Nephron (organoid): Measurements from ENCODE around the gene FBXO21.

Experiments used
- H3K27ac Mint-ChIP-seq, 3 experiments: 2 replicates each; pipeline ENCODE4 v1.8.0; 2020; ENCODE audit warnings: mixed read lengths in 3 of 3, mild to moderate bottlenecking in 2 of 3, moderate library complexity in 1 of 3
- H3K27me3 Mint-ChIP-seq: 2 replicates; pipeline ENCODE4 v1.8.0; 2021; ENCODE audit warnings: low read depth, mild to moderate bottlenecking, moderate library complexity, mixed read lengths
- H3K36me3 Mint-ChIP-seq: 2 replicates; pipeline ENCODE4 v1.8.0; 2020; ENCODE audit warnings: low read depth, mixed read lengths
- H3K4me1 Mint-ChIP-seq: 2 replicates; pipeline ENCODE4 v1.8.0; 2020; ENCODE audit warnings: mixed read lengths
- H3K4me3 Mint-ChIP-seq, 3 experiments: 2 replicates each; pipeline ENCODE4 v1.8.0; 2020; ENCODE audit warnings: mild to moderate bottlenecking in 3 of 3, mixed read lengths in 3 of 3, moderate library complexity in 2 of 3
- H3K9me3 Mint-ChIP-seq: 2 replicates; pipeline ENCODE4 v1.8.0; 2020; ENCODE audit warnings: mixed read lengths
- TF ChIP-seq, protein P1 (sequence below), 3 experiments: fragments of 200-600 bp; sonication (generic); IDR thresholded peaks; one replicate each; pipeline ENCODE4 v1.5.0; 2021; ENCODE audit warnings: antibody characterized with exemption in 3 of 3; ENCODE audit not compliant: unreplicated experiment in 3 of 3

FBXO21 gene

DNA sequence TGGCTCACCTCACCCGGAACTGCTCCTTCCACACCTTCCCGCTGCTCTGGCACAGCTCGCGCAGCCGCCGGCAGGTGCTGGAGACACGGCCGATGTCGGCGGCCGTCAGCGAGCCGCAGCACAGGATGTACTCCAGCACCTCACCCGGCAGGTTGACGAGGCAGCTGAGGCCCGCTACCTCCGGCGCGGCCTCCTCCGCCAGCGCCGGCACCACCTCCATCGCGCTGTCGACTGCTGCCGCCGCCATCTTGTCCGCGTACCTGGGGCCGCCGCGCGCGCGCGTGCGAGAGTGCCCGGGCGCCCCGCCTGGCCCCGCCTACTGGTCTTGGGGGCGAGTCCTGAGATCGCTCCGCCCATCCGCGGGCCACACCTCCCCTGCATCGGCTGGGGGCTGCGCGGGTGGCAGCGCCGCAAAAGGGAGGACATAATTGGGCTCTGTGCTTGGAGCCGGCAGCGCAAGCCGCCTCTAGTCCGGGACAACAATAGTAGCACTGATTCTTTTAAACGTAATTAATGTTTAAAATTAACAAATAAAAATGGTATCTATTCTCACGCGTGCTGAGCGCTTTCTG, at the start of gene FBXO21:
FBXO21 (minus strand) TSS at position 261 of the 572 bp plus-strand sequence; CDS start at position 247, 14 bp downstream.
- Mint-ChIP-seq H3K27ac (peak within 1 kb of the TSS; percentile 65 to 85 (median 85)), H3K9me3 (no peaks in the 10 kb centered on the region), H3K36me3 (peaks cover 18% of the 10 kb centered on the region), H3K27me3 (peaks cover 10% of the 10 kb centered on the region), H3K4me1 (peaks cover 13% of the 10 kb centered on the region), H3K4me3 (peak within 1 kb of the TSS; percentile 87 to 91 (median 88))
- TF ChIP-seq, protein P1, sequence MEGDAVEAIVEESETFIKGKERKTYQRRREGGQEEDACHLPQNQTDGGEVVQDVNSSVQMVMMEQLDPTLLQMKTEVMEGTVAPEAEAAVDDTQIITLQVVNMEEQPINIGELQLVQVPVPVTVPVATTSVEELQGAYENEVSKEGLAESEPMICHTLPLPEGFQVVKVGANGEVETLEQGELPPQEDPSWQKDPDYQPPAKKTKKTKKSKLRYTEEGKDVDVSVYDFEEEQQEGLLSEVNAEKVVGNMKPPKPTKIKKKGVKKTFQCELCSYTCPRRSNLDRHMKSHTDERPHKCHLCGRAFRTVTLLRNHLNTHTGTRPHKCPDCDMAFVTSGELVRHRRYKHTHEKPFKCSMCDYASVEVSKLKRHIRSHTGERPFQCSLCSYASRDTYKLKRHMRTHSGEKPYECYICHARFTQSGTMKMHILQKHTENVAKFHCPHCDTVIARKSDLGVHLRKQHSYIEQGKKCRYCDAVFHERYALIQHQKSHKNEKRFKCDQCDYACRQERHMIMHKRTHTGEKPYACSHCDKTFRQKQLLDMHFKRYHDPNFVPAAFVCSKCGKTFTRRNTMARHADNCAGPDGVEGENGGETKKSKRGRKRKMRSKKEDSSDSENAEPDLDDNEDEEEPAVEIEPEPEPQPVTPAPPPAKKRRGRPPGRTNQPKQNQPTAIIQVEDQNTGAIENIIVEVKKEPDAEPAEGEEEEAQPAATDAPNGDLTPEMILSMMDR (IDR thresholded peaks at IDR 0.05; ENCODE audit: unreplicated experiment in 3 of 3) = no peak

- H3K9me3 Mint-ChIP-seq = no peaks in the 10 kb centered on the region
- H3K36me3 Mint-ChIP-seq = no peaks in the 10 kb centered on the region
- H3K4me1 Mint-ChIP-seq = no peaks in the 10 kb centered on the region
- no peak overlapping the region for H3K27ac Mint-ChIP-seq
- peaks cover 28% of the 10 kb centered on the region for H3K27me3 Mint-ChIP-seq
- TF ChIP-seq, protein P1 (IDR thresholded peaks at IDR 0.05; ENCODE audit: unreplicated experiment in 3 of 3) = peak; percentile 75 to 82 (median 79)
- no peak overlapping the region for H3K4me3 Mint-ChIP-seq
Measured at GRCh38 chr12:117236456-117237001, 46.3 kb upstream of the FBXO21 start.

DNA sequence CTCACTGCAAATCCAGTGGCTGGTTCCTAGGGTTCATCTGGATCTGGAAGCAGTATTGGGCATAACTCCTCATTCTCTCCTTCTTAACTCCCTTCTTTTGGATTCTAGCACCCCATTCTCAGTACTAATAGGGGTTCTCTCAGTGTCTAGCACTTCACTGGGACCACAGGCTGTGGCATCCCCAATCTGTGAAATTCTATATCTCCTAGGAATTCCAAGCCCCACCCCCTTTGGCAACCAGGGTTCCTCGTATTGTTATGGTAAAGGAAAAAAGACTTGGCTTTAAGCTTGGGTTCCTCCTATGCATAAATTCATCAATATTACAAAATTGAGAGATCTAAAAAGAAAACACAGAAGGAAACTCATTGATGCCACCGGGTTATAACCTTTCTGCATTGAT, 45.0 kb upstream of the FBXO21 start:
- no peak overlapping the region for H3K4me3 Mint-ChIP-seq
- no peaks in the 10 kb centered on the region for H3K9me3 Mint-ChIP-seq
- peaks cover 21% of the 10 kb centered on the region for H3K27me3 Mint-ChIP-seq
- no peaks in the 10 kb centered on the region for H3K36me3 Mint-ChIP-seq
- H3K27ac Mint-ChIP-seq = no peak overlapping the region
- no peaks in the 10 kb centered on the region for H3K4me1 Mint-ChIP-seq
- TF ChIP-seq, protein P1 (IDR thresholded peaks at IDR 0.05; ENCODE audit: unreplicated experiment in 3 of 3) = no peak

GRCh38 chr12:117234441-117234840, 44.2 kb upstream of the FBXO21 start:
- no peak overlapping the region for H3K4me3 Mint-ChIP-seq
- H3K36me3 Mint-ChIP-seq = no peaks in the 10 kb centered on the region
- TF ChIP-seq, protein P1 (IDR thresholded peaks at IDR 0.05; ENCODE audit: unreplicated experiment in 3 of 3) = no peak
- H3K27me3 Mint-ChIP-seq = peaks cover 23% of the 10 kb centered on the region
- H3K27ac Mint-ChIP-seq = no peak overlapping the region
- H3K4me1 Mint-ChIP-seq = no peaks in the 10 kb centered on the region
- no peaks in the 10 kb centered on the region for H3K9me3 Mint-ChIP-seq

DNA sequence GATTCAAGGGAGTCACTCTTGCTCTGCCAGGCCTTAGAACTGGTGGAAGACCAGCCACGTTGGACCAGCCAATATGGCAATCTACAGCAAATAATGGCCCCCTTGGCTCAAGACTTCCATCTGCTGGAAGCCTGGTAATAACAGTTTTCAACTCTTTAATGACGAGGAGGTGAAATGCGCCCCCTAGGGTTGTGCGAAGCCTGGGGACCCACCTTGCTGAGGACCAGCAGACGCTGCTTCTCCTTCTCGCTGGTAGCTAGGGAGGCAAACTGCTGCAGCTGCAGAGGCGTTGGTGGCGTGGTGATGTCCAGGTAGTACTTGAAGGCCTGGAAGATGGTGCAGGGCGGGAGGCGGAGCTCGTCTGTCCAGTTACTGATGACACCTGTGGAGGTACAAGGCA, 41.5 kb upstream of the FBXO21 start:
- H3K27ac Mint-ChIP-seq = no peak overlapping the region
- H3K4me1 Mint-ChIP-seq = no peaks in the 10 kb centered on the region
- TF ChIP-seq, protein P1 (IDR thresholded peaks at IDR 0.05; ENCODE audit: unreplicated experiment in 3 of 3) = no peak
- H3K4me3 Mint-ChIP-seq = no peak overlapping the region
- H3K27me3 Mint-ChIP-seq = peaks cover 35% of the 10 kb centered on the region
- H3K9me3 Mint-ChIP-seq = no peaks in the 10 kb centered on the region
- H3K36me3 Mint-ChIP-seq = no peaks in the 10 kb centered on the region

DNA sequence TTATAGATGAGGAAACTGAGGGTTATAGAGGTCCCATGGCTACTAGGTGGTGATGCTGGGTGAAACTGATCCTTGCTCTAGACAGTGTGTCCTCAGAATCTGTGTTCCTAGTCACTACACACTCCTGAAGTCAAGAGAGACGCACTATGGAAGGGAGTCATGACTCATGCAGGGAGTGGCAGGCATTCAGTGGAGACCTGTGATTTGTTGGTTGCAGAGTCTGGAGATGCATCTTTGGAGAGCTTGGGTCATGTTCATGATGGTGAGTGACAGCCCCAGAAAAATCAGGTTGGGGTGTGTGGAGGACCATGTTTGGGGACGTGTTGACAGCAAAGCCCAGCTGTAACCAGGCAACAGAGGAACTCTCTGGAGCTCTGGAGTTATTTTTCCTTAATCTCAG, 38.0 kb upstream of the FBXO21 start:
- Mint-ChIP-seq H3K9me3 (no peaks in the 10 kb centered on the region), H3K27ac (no peak overlapping the region), H3K36me3 (no peaks in the 10 kb centered on the region), H3K27me3 (peaks cover 21% of the 10 kb centered on the region), H3K4me1 (no peaks in the 10 kb centered on the region), H3K4me3 (no peak overlapping the region)
- TF ChIP-seq, protein P1 (IDR thresholded peaks at IDR 0.05; ENCODE audit: unreplicated experiment in 3 of 3) = no peak
